ENCODE data around the gene MAJIN.

The MAJIN gene

GRCh38 chr11:64919627-64920026 lies 52.3 kb downstream of the MAJIN start:
- Histone ChIP-seq H3K9me3 (ENCODE audit: control insufficient read depth, insufficient read depth, low read depth, low read length) (no peaks in the 10 kb centered on the region), H3K36me3 (ENCODE audit: control insufficient read depth, insufficient read depth, low read length) (no peaks in the 10 kb centered on the region), H3K9ac (ENCODE audit: low read length) (no peak overlapping the region), H3K27me3 (ENCODE audit: control insufficient read depth, insufficient read depth, low read length) (no peaks in the 10 kb centered on the region), H3K4me1 (ENCODE audit: control insufficient read depth, insufficient read depth, low read length) (peaks cover 16% of the 10 kb centered on the region), H3K27ac (ENCODE audit: low read depth, low read length) (no peak overlapping the region), H3K4me3 (ENCODE audit: low read depth, low read length) (no peak overlapping the region)

GRCh38 chr11:64918017-64918416 lies 53.9 kb downstream of the MAJIN start:
- Histone ChIP-seq H3K9ac (ENCODE audit: low read length) (no peak overlapping the region), H3K4me1 (ENCODE audit: control insufficient read depth, insufficient read depth, low read length) (peaks cover 10% of the 10 kb centered on the region), H3K27ac (ENCODE audit: low read depth, low read length) (no peak overlapping the region), H3K27me3 (ENCODE audit: control insufficient read depth, insufficient read depth, low read length) (no peaks in the 10 kb centered on the region), H3K4me3 (ENCODE audit: low read depth, low read length) (peak overlapping the region; percentile 59), H3K36me3 (ENCODE audit: control insufficient read depth, insufficient read depth, low read length) (peaks cover 13% of the 10 kb centered on the region), H3K9me3 (ENCODE audit: control insufficient read depth, insufficient read depth, low read depth, low read length) (no peaks in the 10 kb centered on the region)

- no peak overlapping the region for H3K27ac ChIP-seq (ENCODE audit: low read depth, low read length)
- peaks cover 10% of the 10 kb centered on the region for H3K4me1 ChIP-seq (ENCODE audit: control insufficient read depth, insufficient read depth, low read length)
- H3K4me3 ChIP-seq (ENCODE audit: low read depth, low read length): peak overlapping the region; percentile 59
Observed at GRCh38 chr11:64917663-64917995, 54.3 kb downstream of the MAJIN start.

GRCh38 chr11:64916775-64917662 lies 54.9 kb downstream of the MAJIN start, which contains the start of gene ATG2A:
Gene ATG2A, minus strand, starts transcription at chr11:64917209. Its CDS starts 74 bp downstream, at chr11:64917135.
- Histone ChIP-seq H3K4me1 (ENCODE audit: control insufficient read depth, insufficient read depth, low read length) (peaks cover 10% of the 10 kb centered on the region), H3K9ac (ENCODE audit: low read length) (peak within 1 kb of the TSS; percentile 88)

More at GRCh38 chr11:64917663-64917995, 54.3 kb downstream of the MAJIN start:
- H3K27me3 ChIP-seq (ENCODE audit: control insufficient read depth, insufficient read depth, low read length): no peaks in the 10 kb centered on the region
- no peaks in the 10 kb centered on the region for H3K9me3 ChIP-seq (ENCODE audit: control insufficient read depth, insufficient read depth, low read depth, low read length)
- peaks cover 17% of the 10 kb centered on the region for H3K36me3 ChIP-seq (ENCODE audit: control insufficient read depth, insufficient read depth, low read length)
- H3K9ac ChIP-seq (ENCODE audit: low read length): peak overlapping the region; percentile 32

GRCh38 chr11:64916040-64916774 lies 55.7 kb downstream of the MAJIN start:
- no peaks in the 10 kb centered on the region for H3K9me3 ChIP-seq (ENCODE audit: control insufficient read depth, insufficient read depth, low read depth, low read length)
- peak overlapping the region; percentile 43; the same call in 1 of the 2 replicates for H3K27ac ChIP-seq (ENCODE audit: low read depth, low read length)
- H3K9ac ChIP-seq (ENCODE audit: low read length): peak overlapping the region; percentile 88
- peaks cover 29% of the 10 kb centered on the region for H3K36me3 ChIP-seq (ENCODE audit: control insufficient read depth, insufficient read depth, low read length)
- peaks cover 10% of the 10 kb centered on the region for H3K4me1 ChIP-seq (ENCODE audit: control insufficient read depth, insufficient read depth, low read length)
- no peaks in the 10 kb centered on the region for H3K27me3 ChIP-seq (ENCODE audit: control insufficient read depth, insufficient read depth, low read length)
- peak overlapping the region; percentile 97 for H3K4me3 ChIP-seq (ENCODE audit: low read depth, low read length)

More at GRCh38 chr11:64916775-64917662, 54.9 kb downstream of the MAJIN start, which contains the start of gene ATG2A:
- Histone ChIP-seq H3K27ac (ENCODE audit: low read depth, low read length) (peak within 1 kb of the TSS; percentile 43; the same call in 1 of the 2 replicates), H3K27me3 (ENCODE audit: control insufficient read depth, insufficient read depth, low read length) (no peaks in the 10 kb centered on the region), H3K36me3 (ENCODE audit: control insufficient read depth, insufficient read depth, low read length) (peaks cover 21% of the 10 kb centered on the region), H3K4me3 (ENCODE audit: low read depth, low read length) (peak within 1 kb of the TSS; percentile 97), H3K9me3 (ENCODE audit: control insufficient read depth, insufficient read depth, low read depth, low read length) (no peaks in the 10 kb centered on the region)

- H3K27me3 ChIP-seq (ENCODE audit: control insufficient read depth, insufficient read depth, low read length): no peaks in the 10 kb centered on the region
- peaks cover 37% of the 10 kb centered on the region for H3K36me3 ChIP-seq (ENCODE audit: control insufficient read depth, insufficient read depth, low read length)
- peak overlapping the region; percentile 97; the same call in 1 of the 2 replicates for H3K4me3 ChIP-seq (ENCODE audit: low read depth, low read length)
- H3K9ac ChIP-seq (ENCODE audit: low read length): peak overlapping the region; percentile 88
- peaks cover 10% of the 10 kb centered on the region for H3K4me1 ChIP-seq (ENCODE audit: control insufficient read depth, insufficient read depth, low read length)
- H3K27ac ChIP-seq (ENCODE audit: low read depth, low read length): no peak overlapping the region
- H3K9me3 ChIP-seq (ENCODE audit: control insufficient read depth, insufficient read depth, low read depth, low read length): no peaks in the 10 kb centered on the region
Observed at GRCh38 chr11:64915376-64915887, 56.5 kb downstream of the MAJIN start.

GRCh38 chr11:64914123-64914522 lies 57.8 kb downstream of the MAJIN start:
- no peaks in the 10 kb centered on the region for H3K27me3 ChIP-seq (ENCODE audit: control insufficient read depth, insufficient read depth, low read length)
- peaks cover 10% of the 10 kb centered on the region for H3K4me1 ChIP-seq (ENCODE audit: control insufficient read depth, insufficient read depth, low read length)
- peaks cover 50% of the 10 kb centered on the region for H3K36me3 ChIP-seq (ENCODE audit: control insufficient read depth, insufficient read depth, low read length)
- H3K4me3 ChIP-seq (ENCODE audit: low read depth, low read length): no peak overlapping the region
- H3K9me3 ChIP-seq (ENCODE audit: control insufficient read depth, insufficient read depth, low read depth, low read length): no peaks in the 10 kb centered on the region
- H3K9ac ChIP-seq (ENCODE audit: low read length): no peak overlapping the region
- H3K27ac ChIP-seq (ENCODE audit: low read depth, low read length): no peak overlapping the region

- H3K27me3 ChIP-seq (ENCODE audit: control insufficient read depth, insufficient read depth, low read length): no peaks in the 10 kb centered on the region
- no peaks in the 10 kb centered on the region for H3K9me3 ChIP-seq (ENCODE audit: control insufficient read depth, insufficient read depth, low read depth, low read length)
- peaks cover 57% of the 10 kb centered on the region for H3K36me3 ChIP-seq (ENCODE audit: control insufficient read depth, insufficient read depth, low read length)
- no peak overlapping the region for H3K9ac ChIP-seq (ENCODE audit: low read length)
- H3K27ac ChIP-seq (ENCODE audit: low read depth, low read length): no peak overlapping the region
- peaks cover 10% of the 10 kb centered on the region for H3K4me1 ChIP-seq (ENCODE audit: control insufficient read depth, insufficient read depth, low read length)
- no peak overlapping the region for H3K4me3 ChIP-seq (ENCODE audit: low read depth, low read length)
Observed at GRCh38 chr11:64913171-64913727, 58.7 kb downstream of the MAJIN start.

GRCh38 chr11:64911689-64912088 lies 60.2 kb downstream of the MAJIN start:
- Histone ChIP-seq H3K9ac (ENCODE audit: low read length) (no peak overlapping the region), H3K36me3 (ENCODE audit: control insufficient read depth, insufficient read depth, low read length) (peaks cover 67% of the 10 kb centered on the region), H3K9me3 (ENCODE audit: control insufficient read depth, insufficient read depth, low read depth, low read length) (no peaks in the 10 kb centered on the region), H3K27ac (ENCODE audit: low read depth, low read length) (no peak overlapping the region), H3K4me1 (ENCODE audit: control insufficient read depth, insufficient read depth, low read length) (peaks cover 7% of the 10 kb centered on the region), H3K27me3 (ENCODE audit: control insufficient read depth, insufficient read depth, low read length) (no peaks in the 10 kb centered on the region), H3K4me3 (ENCODE audit: low read depth, low read length) (no peak overlapping the region)

- no peak overlapping the region for H3K9ac ChIP-seq (ENCODE audit: low read length)
- H3K36me3 ChIP-seq (ENCODE audit: control insufficient read depth, insufficient read depth, low read length): peaks cover 72% of the 10 kb centered on the region
- peaks cover 6% of the 10 kb centered on the region for H3K4me1 ChIP-seq (ENCODE audit: control insufficient read depth, insufficient read depth, low read length)
- no peak overlapping the region for H3K4me3 ChIP-seq (ENCODE audit: low read depth, low read length)
- no peaks in the 10 kb centered on the region for H3K9me3 ChIP-seq (ENCODE audit: control insufficient read depth, insufficient read depth, low read depth, low read length)
- H3K27ac ChIP-seq (ENCODE audit: low read depth, low read length): no peak overlapping the region
- H3K27me3 ChIP-seq (ENCODE audit: control insufficient read depth, insufficient read depth, low read length): no peaks in the 10 kb centered on the region
Observed at GRCh38 chr11:64911142-64911541, 60.8 kb downstream of the MAJIN start.

All from HUES6 (cell line).